ENCODE data around the gene LYL1.

Gene LYL1

DNA sequence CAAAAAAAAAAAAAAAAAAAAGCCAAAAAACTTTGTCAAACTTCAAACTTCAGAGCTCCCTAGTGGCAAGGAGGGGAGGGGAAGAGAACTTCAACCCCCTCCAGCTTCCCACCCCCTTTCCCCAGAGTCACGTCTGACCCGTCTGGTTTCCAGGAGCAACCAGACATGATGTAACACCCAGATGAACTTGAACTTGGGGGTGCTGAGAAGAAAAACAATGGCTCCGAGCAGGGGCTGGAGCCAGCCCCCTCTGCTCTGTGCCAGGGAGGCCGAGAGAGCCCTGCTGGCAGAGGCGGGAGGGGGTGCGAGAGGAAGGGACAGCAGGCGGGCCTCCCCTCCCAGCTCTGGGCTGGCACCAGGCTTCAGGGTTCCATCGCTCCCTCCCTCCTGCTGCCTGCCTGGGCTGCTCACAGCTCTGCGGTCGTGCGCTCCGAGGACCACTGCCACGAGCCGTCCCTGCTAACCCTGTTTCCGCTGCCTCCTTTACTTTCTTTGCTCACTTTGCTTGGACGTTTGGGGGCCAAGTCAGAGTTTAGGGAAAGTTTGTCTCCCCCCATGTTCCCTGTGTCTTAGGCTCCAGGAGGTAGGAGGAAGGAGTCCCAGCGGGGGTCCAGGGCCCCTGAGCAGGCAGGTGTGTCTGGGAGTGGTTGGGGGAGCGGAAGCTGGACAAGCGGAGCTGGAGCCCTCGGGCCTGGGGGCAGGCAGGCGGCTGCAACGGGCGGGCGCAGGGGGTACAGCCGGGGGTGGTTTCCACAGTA lies 11.1 kb downstream of the LYL1 start:
- DNase-seq = no peak

DNA sequence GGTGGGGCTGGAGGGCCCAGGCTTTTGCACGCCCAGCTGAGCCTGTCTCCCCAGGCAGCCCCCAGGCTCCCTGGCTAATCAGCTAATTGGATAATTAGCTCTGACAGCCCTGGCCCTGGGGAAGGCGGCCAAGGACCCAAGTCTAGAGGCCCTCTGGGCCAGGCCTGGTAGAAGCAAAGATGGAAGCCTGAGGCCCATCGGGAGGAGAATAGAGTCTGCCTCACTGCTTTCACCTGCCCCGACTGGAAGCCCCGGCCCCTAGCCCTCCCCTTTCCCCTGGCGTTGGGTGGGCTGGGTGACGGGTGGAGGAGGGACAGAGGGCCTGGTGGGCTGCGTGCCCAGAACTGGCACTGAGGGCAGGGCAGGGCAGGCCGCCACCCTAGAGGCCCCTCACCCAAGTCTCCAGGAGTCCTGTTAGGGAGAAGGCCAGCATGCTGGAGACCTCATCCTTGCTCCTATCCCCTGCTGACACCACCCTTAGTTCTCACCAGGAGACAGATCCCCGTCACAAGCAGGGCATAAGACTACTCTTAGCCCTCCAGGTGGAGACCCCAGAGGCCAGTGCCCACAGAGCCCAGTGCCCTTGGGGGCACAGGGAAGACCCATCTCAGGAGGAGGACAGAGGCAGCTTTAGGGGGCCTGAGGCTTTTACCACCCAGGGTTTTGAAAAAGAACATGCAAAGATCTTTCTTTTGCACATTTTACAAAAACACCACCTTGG lies 12.0 kb downstream of the LYL1 start:
- no peak for DNase-seq

DNA sequence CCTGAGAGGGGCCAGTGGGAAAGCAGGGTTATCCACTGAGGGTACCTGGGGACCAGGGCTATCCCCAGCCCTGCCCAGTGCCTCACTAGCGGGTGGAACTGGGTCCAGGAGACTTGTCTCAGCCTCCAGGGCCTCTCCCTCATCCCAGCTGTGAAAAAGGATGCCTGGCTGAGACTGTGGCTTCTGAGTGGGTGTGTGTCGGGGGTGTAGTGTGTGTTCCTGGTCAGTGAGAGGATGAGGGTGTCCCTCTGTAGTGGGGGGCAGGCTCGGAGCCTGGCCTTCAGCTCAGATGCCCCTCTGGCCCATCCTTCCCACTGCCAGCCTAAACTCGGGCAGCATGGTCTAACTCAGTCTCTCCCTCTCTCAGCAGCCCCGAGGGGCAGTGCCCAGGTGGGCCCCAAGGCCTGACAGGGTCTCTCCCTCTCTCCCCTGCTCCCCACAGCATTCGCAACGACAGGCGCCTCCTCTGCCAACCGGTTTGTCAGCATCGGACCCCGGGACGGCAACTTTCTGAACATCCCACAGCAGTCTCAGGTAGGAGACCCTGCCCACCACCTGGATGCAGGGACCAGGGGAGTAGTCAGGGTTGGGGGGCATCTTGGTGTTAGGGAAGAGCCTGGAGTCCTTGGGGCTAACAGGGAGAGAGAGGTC lies 12.7 kb downstream of the LYL1 start:
- no peak for DNase-seq

DNA sequence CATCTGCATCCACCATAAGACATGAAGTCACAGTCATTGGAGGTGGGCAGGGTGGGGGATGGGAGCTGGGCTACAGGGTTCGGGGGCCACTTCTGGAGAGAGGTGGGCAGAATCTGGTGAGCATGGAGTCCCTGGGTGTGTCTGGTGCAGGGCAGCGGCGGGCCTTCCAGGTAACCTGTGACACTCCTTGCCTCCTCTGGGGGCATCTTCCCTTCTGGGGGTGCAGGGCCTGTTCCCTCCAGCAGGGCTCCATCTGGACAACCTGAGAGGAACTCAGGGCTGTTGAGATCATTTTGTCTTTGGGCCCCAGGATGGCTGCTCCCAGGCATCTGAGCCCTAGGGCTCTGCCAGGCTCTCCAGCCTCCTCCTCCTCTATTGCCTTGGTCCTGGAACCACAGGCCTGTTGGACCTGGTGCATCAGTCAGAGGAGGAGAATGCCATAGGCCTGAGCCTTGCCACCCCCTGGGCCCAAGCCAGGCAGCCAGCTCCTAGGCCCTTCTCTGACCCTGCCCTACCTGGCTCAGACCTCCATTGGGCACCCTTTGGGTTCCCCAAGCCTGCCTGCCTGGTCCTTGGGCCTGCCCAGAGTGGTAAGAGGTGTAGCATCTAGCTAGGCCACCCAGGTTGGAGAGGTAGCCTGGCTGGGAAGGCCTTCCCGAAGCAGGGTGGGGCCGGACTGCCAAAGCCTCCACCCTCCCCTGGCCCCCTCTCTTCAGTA lies 13.4 kb downstream of the LYL1 start:
- no peak for DNase-seq

DNA sequence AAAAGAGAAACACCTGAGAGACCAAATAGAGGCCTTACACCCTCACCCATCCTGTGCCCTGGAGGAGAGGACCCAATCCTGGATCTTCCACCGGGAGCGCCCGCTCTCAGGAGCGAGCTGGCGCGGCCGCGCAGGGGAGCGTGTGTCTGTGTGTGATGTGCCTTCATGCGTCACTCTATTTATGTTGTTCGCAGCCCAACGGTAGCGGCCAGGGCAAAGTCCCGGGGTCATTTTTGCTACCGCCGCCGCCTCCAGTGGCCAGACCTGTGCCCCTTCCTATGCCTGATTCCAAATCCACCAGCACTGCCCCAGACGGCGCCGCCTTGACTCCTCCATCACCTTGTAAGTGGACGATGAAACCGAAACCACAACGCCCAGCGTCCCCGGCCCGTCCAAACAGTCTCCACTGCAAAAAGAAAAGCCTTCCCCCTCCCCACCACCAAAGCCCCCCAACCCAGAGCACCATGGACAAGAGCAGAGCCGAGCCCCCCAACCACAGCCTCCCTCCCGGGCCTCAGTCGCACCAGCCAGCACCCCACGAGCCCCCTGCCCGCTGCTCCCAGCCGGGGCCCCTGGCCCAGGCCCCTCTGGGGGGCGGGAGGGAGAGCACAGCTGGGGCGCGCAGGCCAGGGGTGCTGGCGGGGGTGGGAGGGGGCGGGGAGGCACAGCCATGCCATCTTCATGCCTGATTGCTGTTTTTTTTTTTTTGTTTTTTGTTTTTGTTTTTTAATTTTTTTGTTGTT lies 14.7 kb downstream of the LYL1 start:
- DNase-seq = no peak

DNA sequence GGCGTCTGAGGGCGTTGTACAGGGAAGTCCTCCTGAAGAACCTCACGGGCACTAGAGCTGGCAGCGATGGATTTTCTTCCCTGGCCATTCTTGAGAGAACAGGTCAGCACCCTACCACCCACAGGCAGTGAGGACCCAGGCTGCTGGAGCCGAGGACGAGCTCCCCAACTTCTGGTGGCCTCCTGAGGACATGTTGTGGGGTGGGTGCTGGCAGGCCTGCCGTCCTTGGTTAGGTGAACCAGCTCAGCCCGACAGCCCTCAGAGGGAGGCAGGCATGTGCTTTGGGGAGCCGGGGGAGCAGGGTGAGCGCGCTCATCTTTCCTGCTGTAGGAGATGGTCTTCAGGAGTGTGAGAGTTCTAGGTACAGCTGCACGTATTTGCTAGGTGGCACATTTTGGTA lies 15.4 kb downstream of the LYL1 start:
- DNase-seq = no peak

DNA sequence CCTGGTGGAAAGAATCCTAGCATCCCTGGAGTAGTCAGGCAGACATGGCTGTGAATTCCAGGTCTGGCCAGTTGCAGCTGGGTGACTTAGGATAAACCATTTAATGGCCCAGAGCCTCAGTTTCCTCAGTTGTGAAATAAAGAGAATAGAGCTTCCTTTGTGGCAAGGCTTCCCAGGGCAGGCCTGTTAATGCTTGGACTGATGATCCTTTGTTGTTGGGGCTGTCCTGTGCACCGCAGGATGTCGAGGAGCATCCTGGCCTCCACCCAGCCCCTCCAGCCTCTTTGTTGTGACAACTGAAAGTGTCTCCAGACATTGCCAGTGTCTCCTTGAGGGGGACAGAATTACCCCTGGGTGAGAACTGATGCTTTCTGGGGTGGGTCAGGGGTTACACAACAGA lies 16.3 kb downstream of the LYL1 start:
- DNase-seq = no peak

DNA sequence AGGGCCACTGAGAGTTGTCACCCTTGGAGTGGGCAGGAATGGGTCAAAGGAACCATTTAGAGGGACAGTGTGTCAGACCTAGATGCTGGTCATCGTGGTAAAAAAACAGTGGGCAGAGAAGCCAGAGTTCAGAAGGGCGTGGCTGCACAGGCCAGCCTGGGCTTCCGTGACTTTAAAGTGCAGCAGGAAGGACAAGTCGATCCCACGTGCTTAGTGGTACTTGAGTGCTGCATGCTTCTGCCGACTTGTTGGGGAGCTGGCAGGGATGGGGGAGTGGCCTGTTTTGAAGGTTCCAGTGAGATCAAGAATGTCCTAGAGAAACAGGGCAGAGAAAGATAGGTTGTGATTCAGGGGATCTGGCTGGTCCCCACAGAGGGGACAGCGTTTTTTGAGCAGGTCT lies 17.0 kb downstream of the LYL1 start:
- DNase-seq = no peak

DNA sequence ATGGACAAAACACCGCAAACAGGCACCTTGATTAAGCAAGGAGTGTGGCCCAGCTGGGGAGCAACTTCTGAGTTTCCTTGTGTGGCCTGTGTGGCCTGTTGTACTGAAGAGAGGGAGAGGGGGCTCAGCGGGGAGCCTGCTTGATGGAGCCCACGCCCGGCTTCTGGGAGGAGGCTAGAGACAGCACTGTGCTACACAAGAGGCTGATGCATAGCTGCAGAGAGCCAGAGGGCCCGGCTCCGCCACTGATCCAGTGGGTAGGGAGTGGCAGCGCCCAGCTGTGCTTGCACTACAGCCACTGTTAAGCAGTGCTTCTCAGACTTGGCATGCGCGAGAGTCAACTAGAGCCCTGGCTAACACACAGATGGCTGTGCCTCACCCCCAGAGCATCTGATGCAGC lies 19.0 kb downstream of the LYL1 start:
- no peak for DNase-seq

DNA sequence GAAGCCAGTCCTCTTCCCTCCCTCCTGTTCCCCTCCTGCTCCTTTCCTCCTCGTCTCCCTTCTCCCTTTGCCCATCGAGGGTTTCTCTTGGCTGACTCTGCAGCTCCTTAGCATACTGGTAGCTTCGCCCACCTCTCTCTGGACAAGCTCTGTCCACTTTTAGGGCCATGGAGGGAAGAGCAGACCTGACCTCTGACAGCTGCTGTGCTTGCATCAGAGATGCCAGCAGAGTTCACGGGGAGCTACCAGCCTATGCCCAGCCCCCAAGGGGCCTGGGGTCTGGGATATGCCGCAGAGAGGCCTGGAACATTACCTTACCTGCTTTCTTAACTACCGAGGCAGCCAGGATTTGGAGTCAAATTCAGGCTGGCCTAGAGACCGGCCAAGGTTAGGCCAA lies 19.7 kb downstream of the LYL1 start:
- DNase-seq = no peak

DNA sequence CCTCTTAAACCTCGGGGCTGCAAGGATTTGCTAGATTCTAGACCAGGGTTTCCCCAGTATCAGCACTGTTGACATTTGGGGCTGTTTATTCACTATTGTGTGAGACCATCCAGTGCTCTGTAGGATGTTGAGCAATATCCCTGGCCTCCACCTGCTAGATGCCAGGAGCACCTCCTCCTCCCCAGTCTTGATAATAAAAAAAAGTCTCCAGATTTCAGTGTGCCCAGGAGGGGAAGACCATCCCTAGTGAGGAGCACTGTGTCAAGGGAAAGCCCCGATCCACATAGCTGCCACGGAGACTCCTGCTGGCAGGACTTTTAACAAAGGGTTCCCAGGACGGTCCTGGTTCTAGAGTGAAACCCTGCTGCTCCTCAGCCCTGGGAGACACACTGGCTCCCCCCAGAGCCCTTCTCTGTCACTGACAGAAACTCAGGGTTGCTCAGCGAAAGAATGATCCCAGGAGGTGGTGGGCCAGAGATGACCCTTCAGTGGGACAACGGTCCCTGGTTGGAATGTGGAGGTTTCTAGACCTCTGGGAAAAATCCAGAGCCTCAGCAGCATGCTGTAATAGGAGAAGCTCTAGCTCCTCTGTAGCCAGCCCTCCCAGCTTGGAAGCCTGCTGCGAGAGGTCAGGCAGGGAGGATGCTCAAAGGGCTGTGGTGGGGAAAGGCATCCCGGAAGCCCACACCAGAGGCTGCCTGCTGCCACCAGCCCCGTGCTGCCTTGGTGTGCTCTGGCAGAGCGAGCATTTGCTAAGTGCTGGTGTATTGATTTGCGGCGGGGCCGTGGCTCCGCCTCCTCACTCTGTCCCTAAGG lies 20.3 kb downstream of the LYL1 start:
- no peak for DNase-seq

DNA sequence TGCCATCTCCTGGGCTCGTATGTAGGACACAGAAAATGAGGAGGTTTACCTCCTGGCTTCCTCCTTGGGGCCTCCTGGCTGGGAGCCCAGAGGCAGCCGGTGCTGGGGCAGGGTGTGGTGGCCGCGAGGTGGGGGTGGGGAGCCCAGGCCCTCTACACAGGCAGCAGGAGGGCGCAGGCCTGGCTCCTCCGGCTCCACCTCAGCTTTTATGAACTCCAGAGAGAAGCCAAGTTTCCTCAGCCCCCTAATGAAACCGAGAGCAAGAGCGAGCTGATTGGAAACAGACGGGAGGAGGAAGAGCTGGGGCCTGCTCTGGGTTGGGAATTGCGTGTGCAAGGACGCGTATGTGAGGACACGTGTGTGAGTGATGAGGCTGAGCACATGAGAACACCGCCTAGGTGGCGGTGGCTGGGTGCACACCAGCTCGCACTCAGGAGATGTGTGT lies 23.1 kb downstream of the LYL1 start:
- DNase-seq = no peak

DNA sequence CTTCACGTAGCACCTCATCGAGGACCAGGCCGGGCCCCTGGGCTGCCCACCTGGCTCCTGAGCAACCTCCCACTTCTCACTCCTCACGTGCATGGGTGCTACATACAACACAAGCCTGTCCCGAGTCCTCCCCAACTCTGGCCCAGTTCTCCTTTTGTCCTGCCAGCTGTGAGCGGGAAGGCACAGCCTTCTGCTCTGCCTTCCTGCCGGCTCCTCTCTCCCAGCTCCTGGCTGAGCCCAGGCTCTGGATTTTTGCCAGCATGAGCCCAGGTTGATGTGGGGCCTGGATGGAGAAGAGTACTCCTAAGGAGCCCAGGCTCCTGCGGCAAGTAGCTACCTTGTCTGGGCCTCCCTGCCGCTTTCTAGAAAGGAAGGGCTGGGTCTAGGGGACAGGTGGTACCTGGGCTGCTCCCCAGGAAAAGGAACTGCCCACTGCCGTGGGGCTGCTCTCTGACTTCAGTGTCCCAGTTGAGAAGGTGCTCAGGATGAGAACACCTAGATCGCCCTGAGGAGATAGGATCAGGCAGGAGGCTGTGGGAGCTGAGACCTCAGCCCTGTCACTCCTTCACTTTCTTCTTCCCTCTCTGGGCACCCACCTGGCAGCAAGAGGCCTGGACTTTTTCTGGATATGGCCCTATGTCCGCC lies 23.6 kb downstream of the LYL1 start:
- DNase-seq = no peak

DNA sequence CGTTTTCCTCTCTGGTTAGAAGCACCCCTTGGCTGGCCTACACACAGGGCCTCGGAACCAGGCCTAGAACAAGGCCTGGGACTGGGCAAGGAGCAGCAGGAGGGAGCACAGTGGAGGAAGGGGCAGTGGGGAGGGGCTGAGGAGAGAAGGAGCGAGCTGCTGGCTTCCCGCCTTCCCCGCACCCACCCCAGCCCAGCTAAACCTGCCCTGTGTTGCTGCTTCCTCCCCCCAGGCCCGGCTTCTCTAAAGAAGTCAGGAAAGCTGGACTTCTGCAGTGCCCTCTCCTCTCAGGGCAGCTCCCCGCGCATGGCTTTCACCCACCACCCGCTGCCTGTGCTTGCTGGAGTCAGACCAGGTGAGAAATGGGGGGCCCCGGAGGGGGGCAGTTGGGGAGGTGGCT lies 24.3 kb downstream of the LYL1 start:
- DNase-seq = no peak

DNA sequence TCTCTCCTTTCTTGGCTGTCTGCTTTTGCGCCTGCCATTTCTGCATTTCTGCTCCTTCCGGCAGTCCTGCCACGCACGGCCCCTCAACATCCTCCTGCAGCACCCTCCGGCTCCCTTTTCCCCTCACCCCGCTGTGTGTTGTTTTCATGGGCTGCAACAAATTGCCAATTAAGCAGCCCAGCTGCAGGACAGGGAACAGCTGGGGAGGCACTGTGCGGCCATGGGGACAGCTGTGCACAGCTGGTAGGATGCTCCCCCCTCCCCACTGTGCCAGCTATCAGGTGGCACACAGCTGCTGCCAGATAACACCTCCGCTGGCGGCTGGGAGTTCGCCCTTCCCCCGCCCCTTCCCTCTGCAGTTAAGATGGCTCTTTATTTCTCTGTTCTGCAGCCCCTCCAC lies 25.4 kb downstream of the LYL1 start:
- no peak for DNase-seq

DNA sequence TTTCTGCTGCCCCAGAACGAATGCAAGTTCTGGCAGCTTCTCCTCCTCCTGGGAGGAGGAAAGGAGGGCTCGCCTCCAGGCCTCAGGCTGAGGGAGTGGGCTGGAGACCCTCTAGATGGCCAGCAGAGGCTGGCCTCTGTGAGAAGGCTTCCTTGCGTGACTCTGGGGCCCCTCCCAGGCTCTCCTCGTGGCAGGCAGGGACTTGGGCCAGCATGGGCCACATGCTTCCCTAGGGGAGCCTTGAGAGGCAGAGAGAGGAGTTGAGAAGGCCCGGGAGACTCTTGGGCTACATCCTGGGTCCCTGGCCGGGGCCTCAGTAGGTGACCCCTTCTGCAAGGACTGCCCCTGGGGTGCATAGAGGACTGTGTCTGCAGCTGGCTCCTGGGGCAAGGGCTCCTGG lies 25.9 kb downstream of the LYL1 start:
- no peak for DNase-seq

DNA sequence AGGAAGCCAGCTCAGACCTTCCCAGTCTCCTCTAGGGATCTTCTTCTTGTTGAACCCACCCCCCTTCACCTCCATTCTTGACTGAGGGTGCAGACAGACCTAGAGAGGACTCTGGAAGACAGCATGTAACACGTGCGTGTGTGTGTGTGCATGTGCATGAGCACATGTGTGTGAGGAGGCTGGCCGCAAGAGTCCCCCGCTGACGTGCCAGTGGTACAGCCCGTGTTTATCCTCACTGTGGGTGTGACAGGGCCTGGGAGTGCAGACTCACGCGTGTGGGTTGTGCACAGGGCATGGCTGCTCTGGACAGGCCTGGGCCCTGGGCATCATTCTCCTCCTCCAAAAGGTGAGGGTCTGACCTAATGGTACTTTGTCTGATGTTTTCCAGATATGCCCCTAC lies 26.3 kb downstream of the LYL1 start:
- no peak for DNase-seq

DNA sequence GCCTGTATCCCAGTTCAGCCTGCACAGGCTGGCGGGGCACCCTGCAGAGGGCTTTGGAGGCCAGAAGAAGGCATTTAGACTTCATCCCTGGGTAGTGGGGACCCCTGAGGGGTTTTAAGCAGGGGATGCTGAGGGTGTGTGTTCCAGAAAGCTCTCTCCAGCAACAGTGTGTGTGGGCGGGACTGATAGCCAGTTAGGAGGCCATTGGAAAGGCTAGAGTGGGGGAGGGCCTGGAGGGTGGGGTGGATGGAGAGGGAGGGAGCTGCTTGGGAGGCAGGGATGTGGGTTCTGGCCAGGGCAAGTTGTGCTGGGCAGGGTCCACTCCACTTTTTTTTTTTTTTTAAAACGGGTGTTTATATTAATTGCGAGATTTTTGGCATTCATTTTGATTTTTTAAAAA lies 28.3 kb downstream of the LYL1 start:
- no peak for DNase-seq

DNA sequence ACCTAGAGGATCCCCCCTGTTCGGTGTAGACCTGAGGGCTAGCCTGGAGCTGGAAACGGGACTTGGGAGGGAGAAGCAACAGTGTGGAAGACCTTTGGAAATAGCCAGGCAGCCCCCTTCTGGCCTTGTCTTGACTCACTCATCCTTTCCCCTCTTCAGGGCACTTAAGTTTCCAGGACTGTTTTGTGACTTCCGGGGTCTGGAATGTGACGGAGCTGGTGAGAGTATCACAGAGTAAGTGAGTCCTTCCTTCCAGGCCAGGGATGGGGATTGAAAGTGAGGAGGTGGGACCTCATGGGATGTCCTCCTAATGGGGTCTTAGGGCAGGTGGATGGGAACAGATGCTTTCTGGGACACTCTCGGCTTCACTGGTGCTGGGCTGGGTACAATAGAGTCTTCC lies 29.4 kb downstream of the LYL1 start:
- DNase-seq = no peak

DNA sequence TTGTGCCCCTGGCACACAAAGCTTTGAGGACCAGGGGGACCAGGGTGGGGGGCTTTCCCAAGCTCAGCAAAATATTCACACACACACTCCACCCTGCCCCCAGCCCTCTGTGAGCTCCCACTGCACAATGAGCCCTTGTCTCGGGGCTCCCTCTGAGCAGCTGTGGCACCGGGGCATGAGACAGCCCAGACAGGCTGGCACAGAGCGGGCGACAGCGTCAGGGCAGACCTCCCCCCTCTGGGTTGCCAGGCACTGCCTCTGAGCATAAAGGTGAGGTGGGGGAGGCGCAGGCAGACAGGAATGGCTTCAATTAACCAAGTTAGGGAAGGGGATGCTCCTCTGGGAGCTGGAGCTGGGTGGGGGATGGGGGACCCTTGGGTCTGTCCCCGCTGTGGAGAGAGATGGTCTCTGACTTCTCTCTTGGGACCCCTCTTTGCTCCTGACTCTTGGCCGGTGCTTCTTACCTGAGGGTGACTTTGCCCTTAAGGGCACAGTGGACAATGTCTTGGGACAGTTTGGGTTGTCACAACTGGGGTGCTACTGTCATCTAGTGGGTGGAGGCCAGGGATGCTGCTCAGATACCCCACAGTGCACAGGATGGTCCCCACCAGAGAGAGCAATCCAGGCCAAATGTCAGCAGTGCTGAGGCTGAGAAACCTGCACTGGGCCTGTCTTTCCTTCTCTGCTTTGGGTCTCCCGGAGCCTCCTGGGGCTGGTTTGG lies 30.3 kb downstream of the LYL1 start:
- DNase-seq = no peak

Measured in effector CD4-positive, alpha-beta T cell (primary cell).